Body of pancreas (tissue), 4 donors: Measurements from ENCODE around the gene COA5. TPM values are rescaled to one million over a fixed set of nuclear protein-coding genes. Genes with fewer than 3 reads are reported as not detected.

Experiments
- ATAC-seq: fragments of 150-250 bp; one replicate; pipeline ENCODE4 v1.9.1; 2016
- DNase-seq, 4 donors: peaks; one replicate each; pipeline ENCODE4 v3.0.0-alpha.2; 2019
- H3K27ac ChIP-seq, 4 donors: fragments of 200-600 bp; sonication (generic); 1 replicate in 3 of 4; 2 replicates in 1 of 4; pipeline versions ENCODE4 v1.5.1 to v1.6.1; 2016 to 2019; ENCODE audit warnings: mild to moderate bottlenecking in 1 of 4, mixed read lengths in 1 of 4, moderate library complexity in 1 of 4
- H3K27me3 ChIP-seq, 2 donors: fragments of 200-600 bp; sonication (generic); one replicate each; pipeline ENCODE4 v1.6.0; 2016; ENCODE audit warnings: mild to moderate bottlenecking in 1 of 2
- H3K36me3 ChIP-seq, 2 donors: fragments of 200-600 bp; sonication (generic); replicated peaks in 1 of 2; 2 replicates each; pipeline ENCODE4 v1.5.1; 2016; ENCODE audit warnings: low read depth in 2 of 2; ENCODE audit not compliant: insufficient read depth in 1 of 2
- H3K4me1 ChIP-seq: fragments of 200-600 bp; sonication (generic); one replicate; pipeline ENCODE4 v1.6.0; 2016
- H3K4me3 ChIP-seq, 2 donors: fragments of 200-600 bp; sonication (generic); 1 replicate in 1 of 2; 2 replicates in 1 of 2; pipeline ENCODE4 v1.5.1; 2016 to 2019
- H3K9me3 ChIP-seq, 3 donors: fragments of 200-600 bp; sonication (generic); 1 replicate in 2 of 3; 2 replicates in 1 of 3; pipeline ENCODE4 v1.5.1; 2016
- CTCF ChIP-seq, 7 experiments: fragments of 450-650 bp in 4 of 7; fragments of 200-600 bp in 3 of 7; sonication (generic) in 3 of 7; IDR thresholded peaks; one replicate each; pipeline ENCODE4 v1.5.1; 2016 to 2019; ENCODE audit warnings: antibody characterized with exemption in 7 of 7
- POLR2A ChIP-seq, 3 donors: fragments of 450-650 bp; IDR thresholded peaks; one replicate each; pipeline ENCODE4 v1.6.1; 2016; ENCODE audit warnings: antibody characterized with exemption in 3 of 3, mild to moderate bottlenecking in 2 of 3
- whole genome bisulfite sequencing, 2 donors: methylation state at CpG; one replicate each; pipeline ENCODE4 v1.1.5; 2017; 5-methylcytosine and 5-hydroxymethylcytosine counted together
- intact Hi-C: fragments of 100-400 bp; cut with DNase I; formaldehyde crosslinking; loops from one replicate; pipeline ENCODE4 v1.15.1; 2023
- total RNA-seq, 2 donors: library from RNA; depleted of rRNA; stranded (reverse); fragments of >200 nt; gene quantifications; one replicate each; pipeline ENCODE4 v1.1.0, GENCODE V29; 2016

COA5 gene
- total RNA-seq, 2 donors from 2014 or later = 20.1 to 39.2 TPM

DNA sequence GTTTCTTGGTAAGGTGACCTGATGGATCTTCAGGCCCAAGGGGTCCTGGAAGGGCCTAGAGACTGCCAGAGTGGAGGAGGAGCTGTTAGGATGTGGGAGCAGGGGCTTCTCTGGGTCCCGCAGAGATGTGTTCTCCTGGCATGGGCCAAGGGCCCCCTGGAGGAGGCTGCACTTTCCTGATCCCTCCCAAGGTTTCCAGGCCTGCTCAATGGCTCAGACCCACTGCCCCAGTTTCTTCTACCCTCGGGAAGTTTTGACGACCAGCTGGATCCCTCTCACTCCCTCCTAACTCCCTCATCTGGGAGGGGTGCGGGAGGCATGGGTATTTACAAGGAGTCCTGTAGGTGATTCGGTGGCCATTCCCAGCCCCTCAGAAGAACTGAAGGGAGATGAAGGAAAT is 36.1 kb downstream of the COA5 start:
- 71 to 77% methylated on average over 4 to 5 of the region's 5 CpGs for WGBS, 2 donors
- intact Hi-C loops = no loop called here
- Histone ChIP-seq H3K9me3 (no peaks in the 10 kb centered on the region), H3K27ac (no peak overlapping the region), H3K4me1 (no peaks in the 10 kb centered on the region), H3K27me3 (no peaks in the 10 kb centered on the region), H3K4me3 (no peak overlapping the region), H3K36me3 (no peaks in the 10 kb centered on the region)
- no peak for ATAC-seq
- no peak for DNase-seq
- no peak for TF ChIP-seq POLR2A (IDR thresholded peaks at IDR 0.05)
- no peak for TF ChIP-seq CTCF (IDR thresholded peaks at IDR 0.05)

- no peak overlapping the region for H3K27ac ChIP-seq
- no peaks in the 10 kb centered on the region for H3K27me3 ChIP-seq
- no peaks in the 10 kb centered on the region for H3K36me3 ChIP-seq
- intact Hi-C loops = no loop called here
- no peak for ATAC-seq
- H3K4me1 ChIP-seq = no peaks in the 10 kb centered on the region
- WGBS, 2 donors = 84 to 85% methylated on average over 9 of the region's 9 CpGs
- H3K4me3 ChIP-seq = no peak overlapping the region
- TF ChIP-seq CTCF (IDR thresholded peaks at IDR 0.05) = no peak
- no peak for TF ChIP-seq POLR2A (IDR thresholded peaks at IDR 0.05)
- DNase-seq = no peak
- H3K9me3 ChIP-seq = no peaks in the 10 kb centered on the region
These were observed 36.5 kb downstream of the COA5 start for GRCh38 chr2:98571796-98572195.

GRCh38 chr2:98571121-98571701 is 37.1 kb downstream of the COA5 start:
- intact Hi-C loops = no loop called here
- Histone ChIP-seq H3K27ac (no peak overlapping the region), H3K4me1 (no peaks in the 10 kb centered on the region), H3K27me3 (no peaks in the 10 kb centered on the region), H3K9me3 (no peaks in the 10 kb centered on the region), H3K36me3 (no peaks in the 10 kb centered on the region), H3K4me3 (no peak overlapping the region)
- 89 to 97% methylated on average over 7 to 13 of the region's 13 CpGs for WGBS, 2 donors
- ATAC-seq = no peak
- no peak for DNase-seq
- no peak for TF ChIP-seq POLR2A (IDR thresholded peaks at IDR 0.05)
- no peak for TF ChIP-seq CTCF (IDR thresholded peaks at IDR 0.05)

GRCh38 chr2:98570356-98570755 is 38.0 kb downstream of the COA5 start:
- Histone ChIP-seq H3K4me3 (no peak overlapping the region), H3K36me3 (no peaks in the 10 kb centered on the region), H3K9me3 (no peaks in the 10 kb centered on the region), H3K27me3 (no peaks in the 10 kb centered on the region), H3K4me1 (no peaks in the 10 kb centered on the region), H3K27ac (no peak overlapping the region)
- ATAC-seq = no peak
- TF ChIP-seq POLR2A (IDR thresholded peaks at IDR 0.05) (no peak), CTCF (IDR thresholded peaks at IDR 0.05) (no peak)
- WGBS, 2 donors = 80 to 92% methylated on average over 5 of the region's 5 CpGs
- intact Hi-C loops = no loop called here
- no peak for DNase-seq

DNA sequence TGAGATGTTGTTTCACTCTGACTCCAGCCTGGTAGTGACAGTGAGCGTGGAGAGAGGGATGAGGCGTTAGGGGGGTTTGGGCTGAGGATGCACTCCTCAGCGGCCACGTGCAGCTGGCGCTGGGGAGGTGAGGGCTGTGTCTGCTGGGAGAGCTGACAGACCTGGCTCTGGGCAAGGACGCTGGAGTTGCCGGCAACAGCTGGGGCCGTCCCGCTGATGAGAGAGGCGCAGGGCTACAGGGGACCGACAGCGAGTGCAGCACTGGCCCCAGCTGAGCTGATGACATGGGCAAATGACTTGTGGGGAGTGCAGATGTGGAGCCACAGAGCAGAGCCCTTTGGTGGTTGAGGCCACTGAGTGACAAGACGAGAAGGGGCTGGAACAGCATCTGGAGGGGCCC is 38.4 kb downstream of the COA5 start:
- TF ChIP-seq POLR2A (IDR thresholded peaks at IDR 0.05) = no peak
- TF ChIP-seq CTCF (IDR thresholded peaks at IDR 0.05) = no peak

More for the DNA sequence above, 38.4 kb downstream of the COA5 start:
- ATAC-seq (no peak), DNase-seq (no peak)
- Histone ChIP-seq H3K36me3 (no peaks in the 10 kb centered on the region), H3K27me3 (no peaks in the 10 kb centered on the region), H3K27ac (no peak overlapping the region), H3K4me1 (no peaks in the 10 kb centered on the region), H3K9me3 (no peaks in the 10 kb centered on the region), H3K4me3 (no peak overlapping the region)
- intact Hi-C loops = no loop called here
- 91 to 94% methylated on average over 13 of the region's 13 CpGs for WGBS, 2 donors
